Measurements from ENCODE around the gene PCDHGC5.

Gene PCDHGC5

DNA sequence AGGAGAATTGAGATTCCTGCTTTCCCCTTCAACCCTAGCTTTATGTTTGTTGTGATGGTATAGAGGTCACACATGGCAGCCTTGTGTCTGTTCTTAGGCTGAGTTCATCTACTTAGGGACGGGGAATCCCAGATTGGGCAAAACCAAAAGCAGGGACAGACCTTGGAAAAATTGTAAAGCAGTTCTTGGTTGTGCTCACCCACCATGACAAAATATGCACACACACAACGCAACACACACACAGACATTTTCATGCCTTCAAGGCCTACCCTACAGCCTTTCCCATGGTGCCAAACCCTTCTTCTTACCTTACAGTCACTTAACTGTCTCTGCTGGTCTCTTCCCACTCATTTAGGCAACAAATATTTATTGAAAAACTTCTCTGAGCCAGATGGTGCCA is 14.8 kb downstream of the PCDHGC5 start:
- Histone ChIP-seq H3K9me3 (ENCODE audit: low read length) (no peaks in the 10 kb centered on the region), H3K4me1 (ENCODE audit: insufficient read depth, low read length, severe bottlenecking) (peaks cover 36% of the 10 kb centered on the region), H3K4me3 (ENCODE audit: low read depth, low read length, poor library complexity, severe bottlenecking) (no peak overlapping the region), H3K9me2 (ENCODE audit: low read depth, low read length) (no peaks in the 10 kb centered on the region), H3F3A (ENCODE audit: insufficient read depth, low read length) (no peaks in the 10 kb centered on the region), H4K20me1 (ENCODE audit: insufficient read depth, low read length) (no peaks in the 10 kb centered on the region), H3K27me3 (ENCODE audit: insufficient read depth, low read length) (no peaks in the 10 kb centered on the region), H3K36me3 (ENCODE audit: insufficient read depth, low read length) (no peaks in the 10 kb centered on the region), H3K27ac (ENCODE audit: low read depth, low read length, poor library complexity, severe bottlenecking) (no peak overlapping the region), H3K9ac (ENCODE audit: low read length) (no peak overlapping the region; the same call in 1 of the 2 replicates), H3K79me2 (ENCODE audit: insufficient read depth, low read length) (no peaks in the 10 kb centered on the region), H2AFZ (ENCODE audit: low read length) (no peak overlapping the region), H3K4me2 (ENCODE audit: low read length) (no peak overlapping the region)
- TF ChIP-seq, protein P1, sequence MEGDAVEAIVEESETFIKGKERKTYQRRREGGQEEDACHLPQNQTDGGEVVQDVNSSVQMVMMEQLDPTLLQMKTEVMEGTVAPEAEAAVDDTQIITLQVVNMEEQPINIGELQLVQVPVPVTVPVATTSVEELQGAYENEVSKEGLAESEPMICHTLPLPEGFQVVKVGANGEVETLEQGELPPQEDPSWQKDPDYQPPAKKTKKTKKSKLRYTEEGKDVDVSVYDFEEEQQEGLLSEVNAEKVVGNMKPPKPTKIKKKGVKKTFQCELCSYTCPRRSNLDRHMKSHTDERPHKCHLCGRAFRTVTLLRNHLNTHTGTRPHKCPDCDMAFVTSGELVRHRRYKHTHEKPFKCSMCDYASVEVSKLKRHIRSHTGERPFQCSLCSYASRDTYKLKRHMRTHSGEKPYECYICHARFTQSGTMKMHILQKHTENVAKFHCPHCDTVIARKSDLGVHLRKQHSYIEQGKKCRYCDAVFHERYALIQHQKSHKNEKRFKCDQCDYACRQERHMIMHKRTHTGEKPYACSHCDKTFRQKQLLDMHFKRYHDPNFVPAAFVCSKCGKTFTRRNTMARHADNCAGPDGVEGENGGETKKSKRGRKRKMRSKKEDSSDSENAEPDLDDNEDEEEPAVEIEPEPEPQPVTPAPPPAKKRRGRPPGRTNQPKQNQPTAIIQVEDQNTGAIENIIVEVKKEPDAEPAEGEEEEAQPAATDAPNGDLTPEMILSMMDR (IDR thresholded peaks at IDR 0.05; ENCODE audit: low read length): no peak
- TF ChIP-seq EZH2 (IDR thresholded peaks at IDR 0.05; ENCODE audit: borderline replicate concordance, low read length): no peak

DNA sequence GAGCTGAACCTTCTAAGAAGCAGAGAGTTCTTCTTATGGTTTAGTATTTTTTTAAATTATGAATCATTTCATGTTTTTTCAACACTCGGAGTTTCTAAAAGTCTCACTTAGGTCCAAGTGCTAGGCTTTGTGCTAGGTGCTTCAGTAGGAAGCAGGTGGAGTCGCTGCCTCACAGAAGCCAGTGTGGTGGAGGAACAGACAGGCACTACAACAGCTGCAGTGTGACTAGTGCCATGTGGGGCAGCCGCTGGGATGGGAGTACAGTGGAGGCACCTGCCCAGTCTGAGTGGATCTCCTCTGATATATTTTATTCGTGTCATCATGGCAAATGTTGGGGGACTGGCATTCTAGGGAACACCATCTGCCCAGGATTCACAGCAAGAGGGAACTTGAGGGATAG is 15.3 kb downstream of the PCDHGC5 start:
- TF ChIP-seq, protein P1 (IDR thresholded peaks at IDR 0.05; ENCODE audit: low read length): no peak
- TF ChIP-seq EZH2 (IDR thresholded peaks at IDR 0.05; ENCODE audit: borderline replicate concordance, low read length): no peak
- Histone ChIP-seq H3K36me3 (ENCODE audit: insufficient read depth, low read length) (no peaks in the 10 kb centered on the region), H3K9me2 (ENCODE audit: low read depth, low read length) (no peaks in the 10 kb centered on the region), H3K4me1 (ENCODE audit: insufficient read depth, low read length, severe bottlenecking) (peaks cover 41% of the 10 kb centered on the region), H3F3A (ENCODE audit: insufficient read depth, low read length) (no peaks in the 10 kb centered on the region), H3K27me3 (ENCODE audit: insufficient read depth, low read length) (no peaks in the 10 kb centered on the region), H3K4me3 (ENCODE audit: low read depth, low read length, poor library complexity, severe bottlenecking) (no peak overlapping the region), H3K9ac (ENCODE audit: low read length) (no peak overlapping the region; the same call in 1 of the 2 replicates), H3K27ac (ENCODE audit: low read depth, low read length, poor library complexity, severe bottlenecking) (no peak overlapping the region), H3K4me2 (ENCODE audit: low read length) (no peak overlapping the region), H2AFZ (ENCODE audit: low read length) (no peak overlapping the region), H4K20me1 (ENCODE audit: insufficient read depth, low read length) (no peaks in the 10 kb centered on the region), H3K9me3 (ENCODE audit: low read length) (no peaks in the 10 kb centered on the region), H3K79me2 (ENCODE audit: insufficient read depth, low read length) (no peaks in the 10 kb centered on the region)

DNA sequence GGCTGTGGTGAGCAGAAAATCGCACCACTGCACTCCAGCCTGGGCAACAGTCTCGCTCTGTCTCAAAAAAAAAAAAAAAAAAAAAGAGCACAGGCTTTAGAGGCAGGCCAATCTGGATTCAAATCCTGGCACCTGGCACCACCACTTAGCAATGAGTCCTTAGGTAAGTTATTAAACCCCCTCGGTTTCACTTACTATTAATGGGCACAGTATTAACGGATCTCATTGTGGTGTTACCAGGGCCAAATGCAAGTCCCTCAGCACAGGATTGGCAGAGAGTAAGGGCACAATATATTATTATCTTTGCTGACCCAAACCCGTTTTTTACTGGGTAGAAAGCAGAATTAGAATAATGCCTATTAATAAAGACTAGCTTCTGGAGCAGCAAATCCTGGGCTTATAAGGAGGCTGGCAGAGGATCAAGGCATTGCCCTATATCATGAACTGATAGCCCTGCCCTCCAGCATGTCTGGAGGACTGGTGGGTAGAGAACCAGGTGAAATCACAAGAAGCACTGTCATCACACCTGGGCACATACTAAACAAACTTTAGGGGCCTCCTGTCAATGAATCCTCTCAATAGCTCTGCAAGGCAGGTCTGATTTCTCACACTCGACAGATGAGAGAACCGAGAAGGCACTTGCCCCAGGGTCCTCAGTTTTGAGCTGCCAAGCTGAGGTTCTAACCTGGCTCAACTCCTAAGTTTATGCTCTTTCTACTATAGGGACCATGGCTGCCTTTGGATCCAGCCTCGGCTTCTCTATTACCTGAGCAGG is 17.7 kb downstream of the PCDHGC5 start:
- no peaks in the 10 kb centered on the region for H3F3A ChIP-seq (ENCODE audit: insufficient read depth, low read length)
- H3K4me2 ChIP-seq (ENCODE audit: low read length): peak overlapping the region; percentile 20; the same call in 1 of the 2 replicates
- H3K79me2 ChIP-seq (ENCODE audit: insufficient read depth, low read length): no peaks in the 10 kb centered on the region
- H3K9me2 ChIP-seq (ENCODE audit: low read depth, low read length): no peaks in the 10 kb centered on the region
- H3K9me3 ChIP-seq (ENCODE audit: low read length): no peaks in the 10 kb centered on the region
- no peak overlapping the region for H2AFZ ChIP-seq (ENCODE audit: low read length)
- H3K4me1 ChIP-seq (ENCODE audit: insufficient read depth, low read length, severe bottlenecking): peaks cover 65% of the 10 kb centered on the region
- H3K9ac ChIP-seq (ENCODE audit: low read length): peak overlapping the region; percentile 48; the same call in 1 of the 2 replicates
- H3K36me3 ChIP-seq (ENCODE audit: insufficient read depth, low read length): no peaks in the 10 kb centered on the region
- H3K27ac ChIP-seq (ENCODE audit: low read depth, low read length, poor library complexity, severe bottlenecking): peak overlapping the region; percentile 90
- no peaks in the 10 kb centered on the region for H4K20me1 ChIP-seq (ENCODE audit: insufficient read depth, low read length)
- no peaks in the 10 kb centered on the region for H3K27me3 ChIP-seq (ENCODE audit: insufficient read depth, low read length)
- H3K4me3 ChIP-seq (ENCODE audit: low read depth, low read length, poor library complexity, severe bottlenecking): no peak overlapping the region
- TF ChIP-seq, protein P1 (IDR thresholded peaks at IDR 0.05; ENCODE audit: low read length): no peak
- no peak for TF ChIP-seq EZH2 (IDR thresholded peaks at IDR 0.05; ENCODE audit: borderline replicate concordance, low read length)

All from OCI-LY1 (cell line).